ENCODE results near the gene IP6K3. TPM values are rescaled to one million over a fixed set of nuclear protein-coding genes. Genes with fewer than 3 reads are reported as not detected.

IP6K3 gene
- total RNA-seq, 4 donors from 2014 or later: 0.51 to 0.83 TPM; not detected in 2

DNA sequence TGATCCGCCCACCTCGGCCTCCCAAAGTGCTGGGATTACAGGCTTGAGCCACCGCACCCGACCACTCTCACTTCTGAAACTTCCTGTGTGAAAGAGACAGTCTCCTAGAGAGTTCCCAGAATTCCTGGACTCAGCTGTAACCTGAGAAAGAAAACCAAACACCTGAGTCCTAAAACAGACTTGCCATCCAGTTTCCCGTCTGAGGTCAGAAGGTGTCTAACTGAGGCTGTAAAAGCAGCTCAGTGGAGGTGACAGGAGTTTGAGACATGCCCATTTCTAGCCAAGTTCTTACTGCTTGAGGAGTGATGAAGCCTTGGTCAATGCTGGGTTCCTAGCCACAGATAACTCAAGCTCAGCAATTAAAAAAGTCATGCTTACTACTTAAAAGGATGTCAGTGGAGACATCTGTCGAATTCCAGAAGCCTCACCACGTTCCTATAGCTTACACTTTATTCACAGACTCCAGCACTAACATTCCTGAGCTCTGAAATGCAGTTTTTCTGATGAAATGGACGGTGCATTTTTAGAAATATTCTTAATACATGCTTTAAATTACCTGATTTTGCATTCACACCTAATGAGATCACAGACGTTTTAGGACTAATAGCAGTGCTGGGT lies 41.3 kb downstream of the IP6K3 start:
- H3K4me1 ChIP-seq: peaks cover 45% of the 10 kb centered on the region
- H3K36me3 ChIP-seq: peaks cover 11% of the 10 kb centered on the region
- H3K4me3 ChIP-seq: no peak overlapping the region
- H3K27ac ChIP-seq: no peak overlapping the region
- WGBS: 82% methylated on average over 9 of the region's 9 CpGs
- no peak for DNase-seq (ENCODE audit: low spot score in 2 of 2)
- no peak for TF ChIP-seq POLR2A (IDR thresholded peaks at IDR 0.05)
- TF ChIP-seq POLR2AphosphoS5 (IDR thresholded peaks at IDR 0.05): no peak
- TF ChIP-seq, protein P1, sequence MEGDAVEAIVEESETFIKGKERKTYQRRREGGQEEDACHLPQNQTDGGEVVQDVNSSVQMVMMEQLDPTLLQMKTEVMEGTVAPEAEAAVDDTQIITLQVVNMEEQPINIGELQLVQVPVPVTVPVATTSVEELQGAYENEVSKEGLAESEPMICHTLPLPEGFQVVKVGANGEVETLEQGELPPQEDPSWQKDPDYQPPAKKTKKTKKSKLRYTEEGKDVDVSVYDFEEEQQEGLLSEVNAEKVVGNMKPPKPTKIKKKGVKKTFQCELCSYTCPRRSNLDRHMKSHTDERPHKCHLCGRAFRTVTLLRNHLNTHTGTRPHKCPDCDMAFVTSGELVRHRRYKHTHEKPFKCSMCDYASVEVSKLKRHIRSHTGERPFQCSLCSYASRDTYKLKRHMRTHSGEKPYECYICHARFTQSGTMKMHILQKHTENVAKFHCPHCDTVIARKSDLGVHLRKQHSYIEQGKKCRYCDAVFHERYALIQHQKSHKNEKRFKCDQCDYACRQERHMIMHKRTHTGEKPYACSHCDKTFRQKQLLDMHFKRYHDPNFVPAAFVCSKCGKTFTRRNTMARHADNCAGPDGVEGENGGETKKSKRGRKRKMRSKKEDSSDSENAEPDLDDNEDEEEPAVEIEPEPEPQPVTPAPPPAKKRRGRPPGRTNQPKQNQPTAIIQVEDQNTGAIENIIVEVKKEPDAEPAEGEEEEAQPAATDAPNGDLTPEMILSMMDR (IDR thresholded peaks at IDR 0.05): no peak
- no peak for TF ChIP-seq EP300 (IDR thresholded peaks at IDR 0.05)
- H3K27me3 ChIP-seq: no peaks in the 10 kb centered on the region
- no peaks in the 10 kb centered on the region for H3K9me3 ChIP-seq

DNA sequence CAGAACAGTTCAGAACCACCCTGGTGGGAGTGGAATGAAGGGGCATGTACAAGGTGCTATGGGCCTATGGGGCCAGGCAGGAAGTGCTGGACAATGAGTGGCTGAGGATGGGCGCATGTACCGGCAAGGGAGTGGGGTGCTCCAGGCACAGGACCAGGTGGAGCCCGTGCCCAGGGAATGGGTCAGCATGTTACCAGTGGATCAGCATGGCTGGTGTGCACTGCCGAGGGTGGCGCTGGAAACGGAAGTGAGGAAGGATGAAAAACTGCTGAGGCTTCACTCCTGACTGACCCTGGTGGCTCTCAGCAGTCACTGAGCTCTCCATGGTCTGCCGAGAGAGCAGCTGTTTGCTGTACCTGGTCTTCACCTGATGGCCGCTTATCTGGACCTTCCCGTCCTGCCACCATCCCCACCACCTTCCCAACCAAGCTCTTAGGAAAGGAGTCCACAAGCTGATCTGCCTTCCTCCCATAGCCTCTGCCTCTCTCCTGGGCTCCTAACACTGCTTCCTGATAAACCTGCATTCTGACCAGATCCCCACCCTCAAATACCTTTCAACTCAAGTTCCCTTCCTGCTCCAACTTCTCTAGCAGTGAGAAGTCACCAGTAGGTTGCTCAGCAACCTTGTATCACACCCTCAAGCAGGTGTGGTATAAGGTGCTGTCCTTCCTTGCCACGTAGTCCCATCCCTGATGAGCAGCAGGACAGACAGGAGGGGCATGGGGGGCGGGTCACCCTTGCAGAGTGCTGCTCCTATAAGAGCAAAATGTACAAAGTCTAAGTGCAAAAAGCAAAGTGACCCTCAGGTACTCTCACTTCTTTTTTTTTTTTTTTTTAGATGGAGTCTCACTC lies 42.3 kb downstream of the IP6K3 start:
- WGBS: 87% methylated on average over 11 of the region's 11 CpGs
- TF ChIP-seq POLR2A (IDR thresholded peaks at IDR 0.05) (no peak), EP300 (IDR thresholded peaks at IDR 0.05) (no peak), POLR2AphosphoS5 (IDR thresholded peaks at IDR 0.05) (no peak)
- TF ChIP-seq, protein P1 (IDR thresholded peaks at IDR 0.05): no peak
- peak in 1 of 2 donors; percentile 72 for DNase-seq (ENCODE audit: low spot score in 2 of 2)
- Histone ChIP-seq H3K9me3 (no peaks in the 10 kb centered on the region), H3K27ac (no peak overlapping the region), H3K4me3 (no peak overlapping the region), H3K27me3 (no peaks in the 10 kb centered on the region), H3K36me3 (peaks cover 11% of the 10 kb centered on the region), H3K4me1 (peaks cover 45% of the 10 kb centered on the region)

DNA sequence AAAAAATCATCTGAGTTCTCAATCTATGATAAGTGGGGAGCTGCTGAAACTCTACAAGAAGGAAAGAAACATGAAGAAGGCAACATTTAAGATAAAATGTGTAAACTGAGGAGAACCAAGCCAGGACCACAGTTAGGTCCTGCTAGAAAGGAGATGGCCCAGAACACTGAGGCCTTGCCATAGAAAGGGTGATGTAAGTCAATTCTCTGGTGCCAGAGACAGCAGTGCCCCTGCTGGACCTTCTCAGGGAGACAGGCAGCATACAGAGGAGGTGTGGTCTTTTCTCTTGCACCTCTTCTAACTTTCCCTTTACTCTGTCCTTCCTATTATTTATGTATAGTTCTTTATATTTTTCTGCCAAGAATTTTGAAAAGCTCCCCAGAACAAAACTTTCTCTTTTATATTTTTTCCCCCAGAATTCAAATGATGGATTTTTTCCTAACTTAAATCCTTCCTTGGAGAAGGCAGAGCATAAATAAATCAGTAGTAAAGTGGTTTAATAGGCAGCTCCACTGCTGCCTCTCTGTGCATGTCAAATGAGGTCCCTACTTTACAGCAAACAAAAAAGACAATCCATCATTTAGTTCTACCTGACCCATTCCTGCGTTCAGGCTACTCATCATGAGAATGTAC lies 44.2 kb downstream of the IP6K3 start:
- Histone ChIP-seq H3K4me1 (peaks cover 45% of the 10 kb centered on the region), H3K27ac (no peak overlapping the region), H3K27me3 (no peaks in the 10 kb centered on the region), H3K4me3 (no peak overlapping the region), H3K9me3 (no peaks in the 10 kb centered on the region), H3K36me3 (peaks cover 10% of the 10 kb centered on the region)
- peak in 1 of 2 donors; percentile 80 for DNase-seq (ENCODE audit: low spot score in 2 of 2)
- 89% methylated on average over 1 of the region's 1 CpG for WGBS
- TF ChIP-seq, protein P1 (IDR thresholded peaks at IDR 0.05): peak; percentile 34 to 65
- TF ChIP-seq POLR2A (IDR thresholded peaks at IDR 0.05): no peak

DNA sequence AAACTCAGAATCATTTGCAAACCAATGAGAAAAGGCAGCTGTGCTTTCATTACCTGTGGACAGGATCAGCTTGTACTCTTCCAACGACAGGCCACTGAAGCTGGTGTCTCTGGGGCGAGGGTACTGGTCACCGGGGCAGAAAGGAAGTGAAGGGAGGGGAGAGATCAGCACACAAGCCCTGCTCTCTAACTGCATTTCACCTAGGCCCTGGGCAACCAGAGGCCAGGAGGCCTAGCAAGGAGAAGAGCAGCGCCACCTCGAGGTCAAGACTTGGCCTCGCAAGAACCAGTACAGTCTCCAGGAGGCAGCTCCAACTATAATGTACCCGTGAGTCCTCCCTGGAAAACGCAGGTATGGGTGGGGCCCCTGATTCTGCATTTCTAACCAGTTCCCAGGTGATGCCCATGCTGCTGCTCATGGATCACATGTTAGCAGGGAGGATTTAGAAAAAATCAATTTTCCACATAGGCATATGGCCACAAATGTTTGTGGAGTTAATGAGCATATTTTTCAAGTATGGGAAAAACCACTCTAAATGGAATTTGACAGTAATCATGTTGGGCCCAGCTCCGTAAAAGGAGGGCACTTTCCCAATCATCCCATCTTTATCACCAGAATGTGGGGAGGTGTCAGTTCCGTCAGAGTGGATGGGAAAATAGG lies 46.2 kb downstream of the IP6K3 start:
- Histone ChIP-seq H3K4me3 (no peak overlapping the region), H3K27ac (no peak overlapping the region), H3K4me1 (peaks cover 56% of the 10 kb centered on the region), H3K36me3 (peaks cover 25% of the 10 kb centered on the region), H3K27me3 (no peaks in the 10 kb centered on the region), H3K9me3 (no peaks in the 10 kb centered on the region)
- DNase-seq (ENCODE audit: low spot score in 2 of 2): peak in 1 of 2 donors; percentile 73
- whole genome bisulfite sequencing: 38% methylated on average over 8 of the region's 10 CpGs
- TF ChIP-seq, protein P1 (IDR thresholded peaks at IDR 0.05): peak; percentile 30 to 81
- TF ChIP-seq EP300 (IDR thresholded peaks at IDR 0.05) (no peak), POLR2A (IDR thresholded peaks at IDR 0.05) (no peak)
